Esophagus squamous epithelium (tissue), 4 donors: Measurements from ENCODE around the gene ART3.

ENCODE experiments used
- CTCF ChIP-seq, 6 experiments: fragments of 450-650 bp in 4 of 6; fragments of 200-600 bp in 2 of 6; sonication (generic) in 2 of 6; IDR thresholded peaks; one replicate each; pipeline ENCODE4 v1.5.1; 2016 to 2019; ENCODE audit warnings: antibody characterized with exemption in 6 of 6, mild to moderate bottlenecking in 4 of 6, moderate library complexity in 4 of 6
- POLR2A ChIP-seq, 4 donors: fragments of 450-650 bp; IDR thresholded peaks; one replicate each; pipeline ENCODE4 v1.6.1; 2017; ENCODE audit warnings: antibody characterized with exemption in 4 of 4, mild to moderate bottlenecking in 4 of 4, moderate library complexity in 3 of 4

- TF ChIP-seq CTCF (IDR thresholded peaks at IDR 0.05) (no peak), POLR2A (IDR thresholded peaks at IDR 0.05) (no peak)
These were observed 66.7 kb downstream of the ART3 start for GRCh38 chr4:76141241-76141640.
